Ovary (tissue), 3 donors: Measurements from ENCODE around the gene ZNF280D.

Source experiments
- EP300 ChIP-seq: sonication (generic); formaldehyde crosslinking; IDR thresholded peaks from one replicate; pipeline ENCODE4 v1.6.1; 2017; ENCODE audit warnings: antibody characterized with exemption
- TF ChIP-seq, protein P1 (sequence below), 3 donors: fragments of 450-650 bp in 2 of 3; fragments of 200-600 bp in 1 of 3; IDR thresholded peaks; one replicate each; pipeline versions ENCODE4 v1.5.1 to v1.8.0; 2016 to 2022; ENCODE audit warnings: antibody characterized with exemption in 3 of 3, mild to moderate bottlenecking in 1 of 3
- donor health status: DM: no; HTN: no; CAD: no.

DNA sequence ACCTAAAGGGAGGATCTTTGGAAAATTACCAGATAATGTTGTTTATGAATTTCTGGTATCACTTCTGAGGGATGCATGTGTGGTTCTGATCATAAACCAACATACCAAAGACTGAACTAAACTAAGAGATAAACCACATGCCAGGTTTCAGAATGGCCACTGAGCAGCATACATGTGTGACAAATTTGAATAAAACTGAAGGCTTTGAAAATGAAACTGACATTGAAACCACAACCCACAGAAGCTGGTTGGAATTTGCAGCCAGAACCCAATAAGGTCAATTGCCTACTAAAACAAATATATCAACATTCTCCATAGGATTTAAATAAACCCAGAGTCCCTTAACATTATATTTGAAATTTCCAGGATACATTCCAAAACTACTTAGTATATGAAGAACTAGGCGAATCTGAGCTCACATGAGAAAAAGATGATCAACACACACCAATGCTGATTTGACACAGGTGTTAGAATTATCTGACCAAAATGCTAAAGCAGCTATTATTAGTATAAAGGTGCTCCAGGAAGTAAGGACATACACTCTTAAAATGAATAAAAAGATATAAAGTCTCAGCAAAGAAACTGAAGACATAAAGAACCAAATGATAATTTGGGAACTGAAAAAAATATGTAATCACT lies 125.0 kb downstream of the ZNF280D start:
- TF ChIP-seq, protein P1, sequence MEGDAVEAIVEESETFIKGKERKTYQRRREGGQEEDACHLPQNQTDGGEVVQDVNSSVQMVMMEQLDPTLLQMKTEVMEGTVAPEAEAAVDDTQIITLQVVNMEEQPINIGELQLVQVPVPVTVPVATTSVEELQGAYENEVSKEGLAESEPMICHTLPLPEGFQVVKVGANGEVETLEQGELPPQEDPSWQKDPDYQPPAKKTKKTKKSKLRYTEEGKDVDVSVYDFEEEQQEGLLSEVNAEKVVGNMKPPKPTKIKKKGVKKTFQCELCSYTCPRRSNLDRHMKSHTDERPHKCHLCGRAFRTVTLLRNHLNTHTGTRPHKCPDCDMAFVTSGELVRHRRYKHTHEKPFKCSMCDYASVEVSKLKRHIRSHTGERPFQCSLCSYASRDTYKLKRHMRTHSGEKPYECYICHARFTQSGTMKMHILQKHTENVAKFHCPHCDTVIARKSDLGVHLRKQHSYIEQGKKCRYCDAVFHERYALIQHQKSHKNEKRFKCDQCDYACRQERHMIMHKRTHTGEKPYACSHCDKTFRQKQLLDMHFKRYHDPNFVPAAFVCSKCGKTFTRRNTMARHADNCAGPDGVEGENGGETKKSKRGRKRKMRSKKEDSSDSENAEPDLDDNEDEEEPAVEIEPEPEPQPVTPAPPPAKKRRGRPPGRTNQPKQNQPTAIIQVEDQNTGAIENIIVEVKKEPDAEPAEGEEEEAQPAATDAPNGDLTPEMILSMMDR (IDR thresholded peaks at IDR 0.05): no peak
- TF ChIP-seq EP300: no peak
